GM20000 (cell line): ENCODE measurements around the gene HTR5A.

Experiments used
- DNase-seq: peaks from one replicate; pipeline ENCODE4 v3.0.0; 2012; ENCODE audit warnings: low spot score
- TF ChIP-seq, protein P1 (sequence below): IDR thresholded peaks from 2 replicates; pipeline ENCODE4 v1.5.1; 2012; ENCODE audit warnings: mild to moderate bottlenecking, control low read depth; ENCODE audit errors: extremely low read depth, missing control alignments

HTR5A gene

DNA sequence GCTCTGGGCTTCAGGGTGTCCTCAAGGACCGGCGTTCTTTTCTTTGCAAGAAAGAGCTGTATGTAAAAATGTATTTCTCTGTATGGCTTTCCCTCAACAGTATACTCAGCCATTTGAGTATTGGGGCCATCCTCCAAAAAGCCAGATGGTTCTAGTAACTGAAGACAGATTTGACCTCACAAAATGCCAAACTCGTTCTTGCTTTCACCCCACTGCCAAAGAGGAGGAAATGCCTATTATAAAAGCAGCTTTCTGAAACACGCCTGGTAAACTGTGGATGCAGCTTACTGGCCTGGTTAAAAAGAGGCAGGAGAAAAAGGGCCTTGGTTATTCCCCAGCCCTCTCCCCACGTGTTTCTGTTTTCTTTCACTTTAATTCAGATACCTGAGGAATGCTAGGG is 7.7 kb upstream of the HTR5A start:
- TF ChIP-seq, protein P1, sequence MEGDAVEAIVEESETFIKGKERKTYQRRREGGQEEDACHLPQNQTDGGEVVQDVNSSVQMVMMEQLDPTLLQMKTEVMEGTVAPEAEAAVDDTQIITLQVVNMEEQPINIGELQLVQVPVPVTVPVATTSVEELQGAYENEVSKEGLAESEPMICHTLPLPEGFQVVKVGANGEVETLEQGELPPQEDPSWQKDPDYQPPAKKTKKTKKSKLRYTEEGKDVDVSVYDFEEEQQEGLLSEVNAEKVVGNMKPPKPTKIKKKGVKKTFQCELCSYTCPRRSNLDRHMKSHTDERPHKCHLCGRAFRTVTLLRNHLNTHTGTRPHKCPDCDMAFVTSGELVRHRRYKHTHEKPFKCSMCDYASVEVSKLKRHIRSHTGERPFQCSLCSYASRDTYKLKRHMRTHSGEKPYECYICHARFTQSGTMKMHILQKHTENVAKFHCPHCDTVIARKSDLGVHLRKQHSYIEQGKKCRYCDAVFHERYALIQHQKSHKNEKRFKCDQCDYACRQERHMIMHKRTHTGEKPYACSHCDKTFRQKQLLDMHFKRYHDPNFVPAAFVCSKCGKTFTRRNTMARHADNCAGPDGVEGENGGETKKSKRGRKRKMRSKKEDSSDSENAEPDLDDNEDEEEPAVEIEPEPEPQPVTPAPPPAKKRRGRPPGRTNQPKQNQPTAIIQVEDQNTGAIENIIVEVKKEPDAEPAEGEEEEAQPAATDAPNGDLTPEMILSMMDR: no peak

DNA sequence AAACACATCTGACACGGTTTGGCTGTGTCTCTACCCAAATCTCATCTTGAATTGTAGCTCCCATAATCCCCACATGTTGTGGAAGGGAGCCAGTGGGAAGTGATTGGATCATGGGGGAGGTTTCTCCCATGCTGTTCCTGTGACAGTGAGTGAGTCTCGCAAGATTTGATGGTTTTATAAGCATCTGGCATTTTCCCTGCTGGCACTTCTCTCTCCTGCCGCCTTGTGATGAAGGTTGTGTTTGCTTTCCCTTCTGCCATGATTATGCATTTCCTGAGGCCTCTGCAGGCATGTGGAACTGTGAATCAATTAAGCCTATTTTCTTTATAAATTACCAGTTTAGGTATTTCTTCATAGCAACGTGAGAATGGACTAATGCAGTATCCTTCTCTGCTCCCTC is 5.9 kb upstream of the HTR5A start:
- no peak for DNase-seq
- TF ChIP-seq, protein P1: no peak

More for the DNA sequence above, 7.7 kb upstream of the HTR5A start:
- no peak for DNase-seq

DNA sequence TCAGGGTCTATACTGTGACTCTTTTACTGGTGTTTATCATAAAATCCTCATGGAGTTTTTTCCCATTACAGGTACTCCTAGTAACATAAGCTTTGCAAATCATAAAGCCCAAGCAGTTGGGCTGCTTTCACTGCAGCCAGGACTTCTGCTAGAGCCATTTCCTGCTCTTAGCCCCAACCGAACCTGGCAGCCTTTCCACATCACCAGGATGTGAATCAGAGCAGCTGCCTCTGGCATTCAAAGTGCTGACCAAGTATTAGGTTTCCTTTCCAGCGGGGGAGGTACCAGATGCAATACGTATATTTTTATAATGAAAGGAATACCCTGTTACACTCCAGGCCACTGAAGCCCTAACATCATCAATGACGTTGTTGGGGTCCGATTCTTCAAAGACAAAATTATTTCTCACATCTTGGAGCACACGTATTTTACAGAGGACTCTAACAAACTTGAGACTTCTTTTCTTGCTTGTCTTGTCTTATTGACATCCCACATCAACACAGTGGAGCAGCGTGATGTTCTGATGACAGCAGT is 3.6 kb upstream of the HTR5A start:
- TF ChIP-seq, protein P1: no peak
- no peak for DNase-seq

DNA sequence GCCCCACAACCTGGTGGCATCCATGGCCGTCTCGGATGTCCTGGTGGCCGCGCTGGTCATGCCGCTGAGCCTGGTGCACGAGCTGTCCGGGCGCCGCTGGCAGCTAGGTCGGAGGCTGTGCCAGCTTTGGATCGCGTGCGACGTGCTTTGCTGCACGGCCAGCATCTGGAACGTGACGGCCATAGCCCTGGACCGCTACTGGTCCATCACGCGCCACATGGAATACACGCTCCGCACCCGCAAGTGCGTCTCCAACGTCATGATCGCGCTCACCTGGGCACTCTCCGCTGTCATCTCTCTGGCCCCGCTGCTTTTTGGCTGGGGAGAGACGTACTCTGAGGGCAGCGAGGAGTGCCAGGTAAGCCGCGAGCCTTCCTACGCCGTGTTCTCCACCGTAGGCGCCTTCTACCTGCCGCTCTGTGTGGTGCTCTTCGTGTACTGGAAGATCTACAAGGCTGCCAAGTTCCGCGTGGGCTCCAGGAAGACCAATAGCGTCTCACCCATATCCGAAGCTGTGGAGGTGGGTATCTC is 1.1 kb downstream of the HTR5A start:
- no peak for DNase-seq
- TF ChIP-seq, protein P1: no peak

DNA sequence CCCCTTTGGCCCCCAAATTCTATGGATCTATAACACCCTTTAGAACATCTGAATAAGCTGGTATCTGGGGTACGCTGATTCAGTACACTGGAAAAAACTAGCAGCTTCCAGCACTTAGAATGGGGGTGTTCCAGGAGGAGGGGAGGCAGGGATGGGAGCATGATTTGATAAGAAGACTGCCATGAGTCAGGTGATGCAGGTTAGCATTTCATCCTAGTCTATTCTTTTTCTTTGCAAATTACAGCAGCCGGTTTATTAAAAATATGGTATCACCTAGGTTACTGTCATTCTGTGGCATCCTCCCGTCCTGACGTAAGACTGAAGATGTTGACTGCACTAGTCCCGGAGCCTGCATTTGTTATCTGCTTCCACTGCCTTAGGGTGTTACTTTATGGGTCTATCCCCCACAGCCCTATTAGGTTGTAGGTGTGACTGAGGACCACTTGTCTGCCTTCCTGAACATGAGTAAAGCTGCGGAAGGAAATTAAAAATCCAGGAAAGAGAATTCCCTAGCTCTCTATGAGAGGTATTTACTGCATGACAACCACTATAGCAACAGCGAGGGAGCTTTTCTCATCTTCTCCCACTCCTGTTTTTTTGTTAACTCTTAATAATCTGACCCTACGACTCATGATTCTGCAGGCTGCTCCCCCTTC is 1.9 kb downstream of the HTR5A start:
- TF ChIP-seq, protein P1: no peak
- no peak for DNase-seq

DNA sequence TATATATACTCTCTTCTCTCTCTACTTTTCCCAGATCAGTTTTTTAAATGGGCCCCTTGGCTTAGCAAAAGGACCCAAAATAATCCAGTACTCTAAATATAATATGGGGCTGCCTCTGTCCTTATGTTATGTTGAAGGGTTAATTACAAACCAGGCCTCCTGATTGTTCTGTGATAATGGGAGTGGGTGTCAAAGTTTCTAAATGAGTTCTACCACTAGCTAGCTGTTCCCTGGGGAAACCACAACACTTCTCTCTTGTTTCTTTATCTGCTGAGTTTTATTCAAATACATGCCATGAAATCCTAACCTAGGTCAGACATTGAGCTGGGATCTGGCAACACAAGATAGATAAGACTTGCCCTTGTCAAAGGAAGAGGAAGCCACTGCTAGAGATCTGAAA is 3.8 kb downstream of the HTR5A start:
- TF ChIP-seq, protein P1: no peak
- no peak for DNase-seq

DNA sequence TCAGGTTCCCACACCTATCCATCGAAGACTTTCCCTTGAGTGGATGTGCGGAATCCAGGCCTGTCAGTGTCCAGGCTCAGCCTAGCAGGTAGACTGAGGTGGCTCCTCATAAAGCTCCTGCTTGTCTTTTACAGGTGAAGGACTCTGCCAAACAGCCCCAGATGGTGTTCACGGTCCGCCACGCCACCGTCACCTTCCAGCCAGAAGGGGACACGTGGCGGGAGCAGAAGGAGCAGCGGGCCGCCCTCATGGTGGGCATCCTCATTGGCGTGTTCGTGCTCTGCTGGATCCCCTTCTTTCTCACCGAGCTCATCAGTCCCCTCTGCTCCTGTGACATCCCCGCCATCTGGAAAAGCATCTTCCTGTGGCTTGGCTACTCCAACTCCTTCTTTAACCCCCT is 13.9 kb downstream of the HTR5A start:
- DNase-seq: no peak
- TF ChIP-seq, protein P1: no peak
